Activated T-cell treated with anti-CD3 and anti-CD28 coated beads for 1 hour (primary cell): ENCODE measurements around the gene EPHB1.
"Not testable (repeated sequence)": the region's sequence is repeated elsewhere in the genome, so short reads cannot be mapped to it uniquely, and the experiment has no call there.

Experiments
- DNase-seq: peaks from one replicate; pipeline ENCODE4 v3.0.0-alpha.2; 2020; ENCODE audit warnings: low read depth

Gene EPHB1

DNA sequence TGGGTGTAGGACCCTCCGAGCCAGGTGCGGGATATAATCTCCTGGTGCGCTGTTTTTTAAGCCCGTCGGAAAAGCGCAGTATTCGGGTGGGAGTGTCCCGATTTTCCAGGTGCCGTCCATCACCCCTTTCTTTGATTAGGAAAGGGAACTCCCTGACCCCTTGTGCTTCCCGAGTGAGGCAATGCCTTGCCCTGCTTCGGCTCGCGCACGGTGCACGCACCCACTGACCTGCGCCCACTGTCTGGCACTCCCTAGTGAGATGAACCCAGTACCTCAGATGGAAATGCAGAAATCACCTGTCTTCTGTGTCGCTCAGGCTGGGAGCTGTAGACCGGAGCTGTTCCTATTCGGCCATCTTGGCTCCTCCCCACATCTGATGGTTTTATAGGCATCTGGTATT lies 210.6 kb downstream of the EPHB1 start:
- DNase-seq = not testable (repeated sequence)

DNA sequence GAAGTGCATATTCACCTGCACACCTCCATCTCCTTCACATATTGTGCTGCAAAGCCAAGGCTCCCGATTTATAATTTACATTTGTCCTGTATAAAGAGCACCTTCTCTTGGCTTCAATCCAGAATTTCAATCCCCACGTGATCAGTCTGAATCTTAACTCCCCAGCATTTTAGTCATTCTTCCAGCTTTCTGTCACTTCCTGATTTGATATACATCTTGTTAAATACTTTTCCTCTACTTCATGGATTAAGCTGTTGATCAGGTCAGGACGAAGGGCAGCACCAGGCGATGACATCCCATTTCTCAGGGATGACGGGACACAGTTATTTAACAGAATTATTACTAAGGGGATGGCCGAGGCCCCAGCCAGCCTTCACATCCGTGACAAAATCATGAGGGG lies 212.5 kb downstream of the EPHB1 start:
- DNase-seq = no peak

DNA sequence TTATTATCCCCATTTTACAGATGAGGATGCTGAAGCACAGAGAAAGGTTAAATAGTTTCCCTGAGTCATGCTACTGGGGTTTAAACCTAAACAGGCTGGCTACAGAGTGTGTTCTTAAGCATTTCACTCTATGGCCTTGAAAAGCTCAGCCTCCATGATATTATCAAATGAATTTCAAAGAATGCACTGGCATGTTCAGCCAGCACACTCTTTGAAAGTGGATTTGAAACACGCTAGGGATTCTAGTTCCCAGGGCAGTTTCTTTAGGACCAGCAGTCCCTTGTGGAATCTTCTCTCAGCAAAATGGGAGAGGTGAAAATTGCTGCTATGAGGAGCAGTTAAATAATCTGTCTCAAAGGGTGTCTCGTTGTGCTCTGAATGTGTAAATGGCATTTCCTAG lies 213.3 kb downstream of the EPHB1 start:
- DNase-seq = no peak

DNA sequence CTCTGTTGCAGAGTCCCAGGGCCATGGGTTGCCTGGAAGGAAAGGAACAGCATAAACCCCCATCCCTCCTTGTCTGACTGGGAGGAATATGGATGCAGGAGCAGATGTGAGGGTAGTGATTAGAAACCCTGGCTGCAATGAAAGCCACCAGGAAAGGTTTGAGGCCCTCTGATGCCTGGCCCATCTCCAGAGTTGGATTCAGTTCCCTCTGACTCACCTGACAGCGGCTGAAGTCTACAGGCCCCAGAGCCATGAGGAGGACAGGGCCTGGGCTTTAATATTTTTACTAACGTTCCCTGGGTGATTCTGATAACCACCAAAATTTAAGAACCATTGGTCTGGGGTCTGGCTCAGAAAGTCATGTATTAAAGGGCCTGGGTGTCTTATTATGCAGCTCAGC lies 214.0 kb downstream of the EPHB1 start:
- DNase-seq = no peak

DNA sequence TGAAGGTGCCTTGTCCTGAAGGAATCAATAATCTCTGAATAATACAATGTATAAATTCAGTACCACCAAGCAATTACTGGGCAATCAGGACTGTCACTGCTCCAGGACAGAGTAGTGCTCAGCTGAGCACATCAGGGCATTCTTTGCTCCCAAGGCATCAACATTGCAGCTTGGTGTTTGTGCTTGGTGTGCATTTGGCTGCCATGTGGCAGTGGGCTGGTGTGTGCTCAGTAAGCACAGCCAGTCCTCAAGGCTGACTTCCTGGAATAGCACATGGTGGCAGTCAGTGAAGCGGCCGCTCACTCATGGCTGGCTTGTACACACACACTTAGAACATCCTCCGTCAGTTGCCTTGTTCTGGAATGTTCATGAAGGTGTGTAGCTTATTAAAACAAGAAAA lies 217.0 kb downstream of the EPHB1 start:
- no peak for DNase-seq

DNA sequence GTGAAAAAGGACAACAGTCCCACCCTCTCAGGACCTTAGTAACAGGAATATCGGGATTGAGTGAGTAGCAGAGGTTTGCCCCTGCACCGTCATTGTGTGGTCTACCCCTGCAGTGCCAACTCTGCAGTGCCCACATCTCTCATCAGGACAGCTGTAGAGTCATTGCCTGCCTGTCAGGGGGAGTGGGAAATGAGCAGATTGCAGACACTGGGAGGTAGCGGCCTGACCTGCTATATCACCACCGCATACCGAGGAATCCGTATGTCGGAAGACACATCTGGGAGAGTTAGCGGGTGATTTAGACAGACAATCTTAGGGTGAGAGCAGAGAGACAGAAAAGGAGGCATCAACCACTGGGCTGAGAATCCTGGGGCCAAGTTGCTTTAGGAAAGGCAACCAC lies 218.1 kb downstream of the EPHB1 start:
- no peak for DNase-seq

DNA sequence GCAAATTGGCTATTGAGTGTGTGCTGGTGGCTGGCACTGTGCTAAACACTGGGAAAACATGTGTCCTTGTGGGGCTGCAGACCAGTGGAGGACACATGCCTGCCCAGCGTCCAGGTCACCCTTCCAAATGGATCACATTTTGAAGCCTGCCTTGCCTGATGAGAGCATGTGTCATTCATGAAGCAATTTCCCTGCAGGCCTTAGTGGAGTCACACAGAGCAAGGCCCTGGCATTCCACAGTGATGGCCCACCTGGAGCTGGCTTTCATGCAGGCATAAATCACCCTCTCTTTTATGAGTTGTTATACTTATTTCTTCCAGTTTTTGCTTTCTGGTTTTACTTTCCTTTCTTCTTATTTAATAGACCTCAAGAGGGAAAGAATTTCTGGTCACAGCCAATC lies 219.5 kb downstream of the EPHB1 start:
- no peak for DNase-seq

DNA sequence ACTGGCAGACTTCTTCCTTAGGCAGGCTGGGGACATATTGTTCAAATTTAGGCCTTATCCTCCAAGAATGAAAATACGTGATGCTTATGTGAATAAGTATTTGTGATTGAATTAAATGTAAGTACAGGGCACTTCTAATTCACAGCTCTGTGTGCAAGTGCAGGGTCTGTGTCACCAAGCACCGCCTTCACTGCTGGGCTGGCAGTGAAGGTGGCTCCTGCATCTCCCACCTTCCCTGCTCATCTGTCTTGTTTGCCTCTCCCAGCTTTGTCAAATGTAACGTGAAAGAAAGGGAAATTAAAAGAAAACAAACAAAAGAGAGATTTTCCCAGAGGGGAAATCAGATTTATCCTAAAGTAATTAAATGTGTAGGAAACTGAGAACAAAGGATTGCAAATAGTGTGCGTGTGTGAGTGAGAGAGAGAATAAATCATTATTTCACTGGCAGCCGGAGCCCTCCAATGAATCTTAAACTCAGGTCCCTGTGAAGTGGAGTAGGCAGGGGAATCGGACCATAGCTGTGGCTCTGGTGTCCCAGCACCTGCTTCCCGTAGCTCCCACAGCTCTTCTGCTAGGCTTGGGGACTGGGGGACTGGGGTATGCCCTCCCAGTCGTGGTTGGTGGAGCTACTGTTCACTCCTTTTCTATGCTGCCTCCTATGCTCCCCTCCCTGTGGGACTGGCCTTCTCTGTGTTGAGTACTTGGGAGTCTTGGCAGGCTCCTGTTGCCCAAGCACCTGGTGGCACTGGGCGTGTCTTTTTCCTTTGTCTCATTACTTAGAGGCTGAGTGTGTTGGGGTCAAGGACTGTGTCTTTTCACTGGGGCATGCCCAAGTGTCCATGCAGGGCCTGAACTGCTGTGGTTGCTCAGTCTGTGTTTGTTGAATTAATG lies 222.2 kb downstream of the EPHB1 start:
- no peak for DNase-seq

DNA sequence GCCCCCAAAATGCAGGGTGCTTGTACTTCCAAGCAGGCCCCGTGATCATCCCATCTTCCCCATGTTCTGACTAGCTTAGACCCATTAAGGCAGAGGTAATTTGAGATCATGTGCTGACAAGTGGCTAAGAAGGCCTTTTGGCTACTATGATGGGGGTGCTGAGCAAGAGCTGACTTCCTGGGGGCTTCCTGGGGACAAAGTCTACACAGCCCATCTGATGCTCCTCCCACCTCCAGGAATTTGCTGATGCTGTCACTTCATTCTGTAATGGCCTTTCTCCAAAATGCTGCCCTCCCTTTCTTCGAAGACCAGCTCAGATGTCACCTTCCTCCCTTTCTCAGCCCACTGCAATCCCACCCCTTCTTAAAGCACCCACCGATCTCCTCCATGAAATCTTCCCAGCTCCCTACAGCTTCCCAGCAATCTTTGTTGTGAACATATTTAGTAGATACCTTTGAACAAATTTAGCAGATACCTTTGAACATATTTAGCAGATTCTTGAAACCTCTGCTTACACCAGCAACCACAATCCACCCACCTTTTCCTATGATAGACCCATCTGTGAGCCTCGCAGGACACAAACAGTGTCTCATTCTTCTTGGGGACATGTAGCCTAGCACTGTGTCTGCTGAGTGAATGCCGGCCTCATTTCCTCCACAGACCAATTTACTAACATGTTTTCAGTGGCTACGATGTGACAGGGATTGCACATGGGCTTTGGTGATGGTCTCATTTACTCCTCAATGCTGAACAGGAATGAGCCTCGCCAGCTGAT lies 223.3 kb downstream of the EPHB1 start:
- DNase-seq = no peak

DNA sequence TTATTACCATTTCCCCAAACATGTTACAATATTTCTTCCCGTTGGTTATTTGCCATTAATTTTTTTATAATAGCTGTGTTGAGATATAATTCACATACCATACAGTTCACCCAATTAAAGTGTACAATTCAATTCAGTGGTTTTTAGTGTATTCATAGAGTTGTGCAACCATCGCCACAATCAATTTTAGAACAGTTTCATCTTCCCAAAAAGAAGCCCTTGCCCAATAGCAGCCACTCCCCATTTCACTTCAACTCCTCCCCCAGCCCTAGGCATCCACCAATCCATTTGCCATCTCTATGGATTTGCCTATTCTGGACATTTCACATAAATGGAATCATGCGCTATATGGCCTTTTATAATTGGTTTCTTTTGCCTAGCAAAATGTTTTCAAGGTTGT lies 225.1 kb downstream of the EPHB1 start:
- no peak for DNase-seq

DNA sequence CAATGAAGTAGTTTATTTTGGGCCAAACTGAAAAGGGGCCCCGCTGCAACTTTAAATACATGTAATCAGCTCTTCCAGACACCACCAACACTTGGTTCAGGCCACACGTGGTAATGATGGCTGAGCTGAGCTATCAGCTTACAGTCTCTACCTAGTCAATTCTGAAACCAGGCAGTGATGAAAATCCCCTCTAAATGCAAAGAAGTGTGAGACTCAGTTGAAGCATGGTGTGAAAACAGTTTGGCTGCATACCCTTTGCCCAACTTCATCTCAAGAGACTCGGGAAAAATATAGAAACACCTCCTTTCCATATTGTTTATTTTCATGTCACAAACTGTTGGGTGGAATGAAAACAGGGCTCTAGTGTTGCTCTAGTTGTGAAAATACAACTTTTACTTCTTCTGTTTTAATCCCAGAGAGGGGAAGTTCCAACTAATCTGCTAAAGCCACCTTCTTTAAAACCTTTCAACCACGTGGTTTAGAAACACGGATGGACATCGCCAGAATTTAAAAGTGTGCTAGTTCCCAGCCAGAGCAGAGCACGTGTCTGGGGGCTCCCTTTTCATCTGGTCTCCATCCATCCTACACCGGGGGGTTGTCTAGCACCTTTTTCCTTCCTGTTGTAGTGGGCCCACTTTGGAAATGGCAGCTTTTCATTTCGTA lies 229.1 kb downstream of the EPHB1 start:
- no peak for DNase-seq

DNA sequence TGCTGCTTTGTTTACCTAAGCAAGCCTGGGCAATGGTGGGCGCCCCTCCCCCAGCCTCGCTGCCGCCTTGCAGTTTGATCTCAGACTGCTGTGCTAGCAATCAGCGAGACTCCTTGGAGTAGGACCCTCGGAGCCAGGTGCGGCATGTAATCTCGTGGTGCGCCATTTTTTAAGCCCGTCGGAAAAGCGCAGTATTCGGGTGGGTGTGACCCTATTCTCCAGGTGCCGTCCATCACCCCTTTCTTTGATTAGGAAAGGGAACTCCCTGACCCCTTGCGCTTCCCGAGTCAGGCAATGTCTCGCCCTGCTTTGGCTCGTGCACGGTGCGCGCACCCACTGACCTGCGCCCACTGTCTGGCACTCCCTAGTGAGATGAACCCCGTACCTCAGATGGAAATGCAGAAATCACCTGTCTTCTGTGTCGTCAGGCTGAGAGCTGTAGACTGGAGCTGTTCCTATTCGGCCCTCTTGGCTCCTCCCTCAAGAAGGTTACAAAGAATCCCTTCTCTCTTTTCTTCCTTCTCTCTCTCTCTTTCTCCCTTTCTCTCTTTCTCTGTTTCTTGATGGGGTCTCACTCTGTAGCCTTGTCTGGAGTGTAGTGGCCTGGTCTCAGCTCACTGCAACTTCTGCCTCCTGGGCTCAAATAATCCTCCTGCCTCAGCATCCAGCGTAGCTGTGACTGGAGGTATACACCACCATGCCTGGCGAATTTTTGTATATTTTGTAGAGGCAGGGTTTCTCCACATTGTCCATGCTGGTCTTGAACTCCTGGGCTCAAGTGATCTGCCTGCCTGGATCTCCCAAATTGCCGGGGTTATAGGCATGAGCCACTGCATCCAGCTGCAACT lies 235.9 kb downstream of the EPHB1 start:
- DNase-seq = not testable (repeated sequence)

DNA sequence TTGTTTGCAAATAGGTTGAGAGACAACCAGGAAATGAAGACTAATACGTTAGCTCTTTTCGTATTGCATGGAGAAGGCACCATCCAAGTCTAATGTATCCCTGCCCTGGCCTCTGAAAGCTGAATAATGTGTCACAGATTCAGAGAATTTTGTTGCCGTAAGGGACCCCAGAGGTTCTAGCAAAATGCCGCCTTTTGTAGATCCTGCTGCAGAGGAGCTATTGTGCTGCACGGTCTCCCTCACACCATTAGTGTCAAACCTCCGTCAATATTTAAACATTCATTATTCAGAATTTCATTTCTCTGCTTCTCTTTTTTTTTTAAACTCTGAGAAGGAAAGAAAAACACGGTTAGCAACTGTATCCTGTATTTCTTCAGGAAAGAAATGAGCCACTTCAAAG lies 238.7 kb downstream of the EPHB1 start:
- DNase-seq = no peak

DNA sequence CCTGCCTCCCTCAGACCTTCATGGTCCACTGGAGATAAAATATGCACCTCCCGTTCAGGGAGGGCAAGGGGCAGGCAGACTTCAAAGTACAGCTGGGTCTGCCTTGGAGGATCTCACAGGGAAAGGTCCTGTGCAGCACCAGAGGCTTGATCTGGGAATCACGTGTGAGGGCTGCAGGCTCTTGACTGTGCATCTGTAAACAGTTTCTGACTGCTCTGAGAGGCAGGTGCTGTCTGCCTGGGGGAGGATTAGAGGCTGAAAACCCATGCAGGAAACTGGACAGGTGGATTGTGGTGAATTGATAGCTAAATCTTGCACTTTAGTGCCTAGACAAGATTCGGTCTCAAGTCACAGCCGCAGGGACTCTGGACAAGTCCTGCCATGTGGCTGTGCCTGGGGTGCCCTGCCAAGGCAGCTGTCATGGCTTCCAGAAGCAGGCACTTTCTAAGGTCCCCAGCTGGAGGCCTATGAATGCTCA lies 239.3 kb downstream of the EPHB1 start:
- DNase-seq = no peak

DNA sequence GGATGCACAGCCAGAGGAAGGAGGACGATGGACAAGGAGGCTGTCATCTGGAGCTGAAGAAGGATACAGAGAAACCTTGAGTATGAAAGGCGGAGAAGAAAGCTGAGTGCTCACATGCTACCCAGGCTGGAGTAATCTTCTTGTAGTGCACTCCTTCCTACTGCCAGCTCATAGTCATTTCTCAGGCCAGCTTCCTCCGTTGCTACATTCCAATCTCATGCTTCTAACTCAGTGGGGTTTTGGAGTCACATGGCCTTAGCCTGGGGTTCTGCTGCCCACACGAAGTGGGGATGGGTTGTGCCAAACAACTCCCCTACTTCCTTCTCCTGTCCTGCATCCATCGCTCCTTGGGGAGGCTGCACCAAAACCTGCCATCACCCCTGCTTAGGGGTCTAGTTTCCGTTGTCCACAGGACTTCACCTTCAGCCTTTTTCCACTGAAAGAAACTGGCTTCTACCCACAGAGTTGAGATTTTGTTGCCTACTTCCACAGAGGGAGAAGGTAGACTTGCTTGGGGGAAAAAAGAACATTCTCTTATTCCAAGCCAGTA lies 239.9 kb downstream of the EPHB1 start:
- no peak for DNase-seq

DNA sequence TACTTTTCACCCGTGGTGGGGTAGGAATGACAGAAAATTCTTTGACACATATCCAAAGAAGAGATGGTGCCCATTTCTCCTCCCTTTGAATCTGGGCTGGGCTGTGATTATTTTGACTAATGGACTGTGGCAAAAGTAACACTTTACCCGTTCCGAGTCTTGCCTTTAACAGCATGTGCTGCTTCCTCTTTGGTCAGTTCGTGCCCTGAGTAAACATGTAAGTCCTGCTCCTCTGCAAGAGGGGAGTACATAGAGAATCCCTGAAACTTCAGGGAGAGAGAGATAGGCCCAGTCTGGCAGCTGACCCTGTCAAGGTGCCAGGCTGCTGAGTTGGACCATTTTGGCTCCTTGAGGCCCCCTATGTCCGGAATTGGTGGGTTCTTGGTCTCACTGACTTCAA lies 243.1 kb downstream of the EPHB1 start:
- no peak for DNase-seq

DNA sequence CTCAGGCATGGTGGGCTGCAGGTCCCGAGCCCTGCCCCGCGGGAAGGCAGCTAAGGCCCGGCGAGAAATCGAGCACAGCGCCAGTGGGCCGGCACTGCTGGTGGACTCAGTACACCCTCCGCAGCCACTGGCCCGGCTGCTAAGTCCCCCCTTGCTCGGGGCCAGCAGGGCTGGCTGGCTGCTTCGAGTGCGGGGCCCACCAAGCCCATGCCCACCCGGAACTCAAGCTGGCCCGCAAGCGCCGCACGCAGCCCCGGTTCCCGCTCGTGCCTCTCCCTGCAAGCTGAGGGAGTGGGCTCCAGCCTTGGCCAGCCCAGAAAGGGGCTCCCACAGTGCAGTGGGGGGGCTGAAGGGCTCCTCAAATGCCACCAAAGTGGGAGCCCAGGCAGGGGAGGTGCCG lies 244.5 kb downstream of the EPHB1 start:
- not testable (repeated sequence) for DNase-seq

DNA sequence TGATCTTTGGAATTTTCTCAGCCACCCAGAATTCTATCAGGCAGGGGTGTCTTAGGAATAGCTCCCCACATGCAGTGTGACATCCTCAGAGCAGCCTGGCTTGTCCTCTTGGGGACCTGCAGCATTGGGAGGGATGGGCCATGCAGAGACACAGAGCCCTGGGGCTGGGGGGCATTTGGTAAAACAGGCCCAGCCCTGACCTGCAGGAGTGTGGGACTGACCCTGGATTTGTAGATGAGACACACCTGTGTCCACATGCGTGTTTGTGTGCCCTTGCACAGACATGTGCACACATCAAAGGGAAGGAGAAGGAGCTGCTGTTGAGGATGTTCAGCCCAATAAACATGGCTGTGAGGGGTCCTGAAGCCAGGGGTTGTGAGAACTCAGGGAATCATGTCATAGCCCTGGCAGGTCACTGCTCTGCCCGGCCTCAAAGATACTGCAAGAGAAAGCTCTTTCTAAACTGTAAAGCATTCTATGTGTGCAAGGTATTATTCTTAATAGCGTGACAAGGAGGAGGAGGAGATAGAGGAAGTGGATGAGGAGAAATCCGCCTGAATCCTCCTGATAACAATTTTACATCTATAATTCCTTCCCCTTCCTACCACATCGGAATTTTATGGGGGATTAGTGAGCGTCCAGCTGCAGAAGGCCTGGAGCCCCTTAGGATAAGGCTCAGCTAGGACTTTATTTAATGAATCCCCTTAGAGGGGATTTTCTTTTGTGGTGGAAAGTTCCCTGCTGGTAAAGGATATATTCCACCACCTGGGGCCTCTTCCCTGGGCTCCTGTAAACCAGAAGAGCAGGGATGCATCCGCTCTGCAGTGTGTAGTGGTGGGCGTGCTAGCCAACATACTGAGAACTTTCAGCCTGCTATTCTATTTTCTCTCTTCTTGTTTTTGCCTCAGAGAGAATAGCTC lies 245.5 kb downstream of the EPHB1 start:
- DNase-seq = no peak

DNA sequence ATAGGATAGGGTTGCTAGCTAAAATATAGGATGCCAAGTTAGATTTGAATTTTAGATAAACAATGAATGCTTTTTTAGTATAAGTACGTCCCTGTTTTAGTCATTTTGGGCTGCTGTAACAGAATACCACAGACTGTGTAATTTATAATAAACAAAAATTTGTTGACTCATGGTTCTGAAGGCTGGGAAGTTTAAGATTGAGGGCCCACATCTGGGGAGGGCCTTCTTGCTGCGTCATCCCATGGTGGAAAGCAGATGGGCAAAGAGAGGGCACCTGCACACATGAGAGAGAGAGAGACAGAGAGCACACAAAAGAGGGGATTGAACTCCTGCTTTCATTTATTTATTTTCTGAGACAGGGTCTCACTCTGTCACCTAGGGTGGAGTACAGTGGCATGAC lies 246.5 kb downstream of the EPHB1 start:
- DNase-seq = no peak

DNA sequence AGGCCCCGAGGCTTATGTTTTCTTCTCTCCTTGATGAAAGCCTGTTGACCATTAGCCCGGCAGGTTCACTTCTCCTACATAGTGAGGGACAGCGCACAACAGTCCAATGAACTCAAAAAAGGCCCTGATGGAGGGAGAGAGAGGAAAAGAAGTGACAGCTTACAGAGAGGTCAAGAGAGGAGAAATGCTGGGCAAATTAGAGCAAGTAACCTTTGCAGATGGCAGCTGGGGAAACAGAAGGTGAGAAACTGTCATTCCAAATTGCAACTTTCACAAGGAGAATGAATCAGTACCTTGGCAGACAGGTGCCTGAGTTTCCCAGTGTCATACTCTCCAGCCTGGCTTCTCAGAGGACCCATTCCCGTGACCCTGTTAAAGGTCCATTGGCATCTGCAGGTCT lies 252.0 kb downstream of the EPHB1 start:
- no peak for DNase-seq
